Measurements from ENCODE around the gene TOX4.

GRCh38 chr14:21534576-21534975, 57.6 kb downstream of the TOX4 start:
- TF ChIP-seq CTCF (conservative IDR thresholded peaks at IDR 0.05): no peak
- TF ChIP-seq ZFX (IDR thresholded peaks at IDR 0.05): no peak

Data from C4-2B (cell line).